Progenitor cell of endocrine pancreas (in vitro differentiated cells): ENCODE measurements around the gene WIZ. TPM values are rescaled to one million over a fixed set of nuclear protein-coding genes. Genes with fewer than 3 reads are reported as not detected.

ENCODE experiments used
- DNase-seq: peaks from one replicate; pipeline ENCODE4 v3.0.0; 2021; ENCODE audit warnings: low spot score; ENCODE audit not compliant: unreplicated experiment
- H3K27ac Mint-ChIP-seq: 2 replicates; pipeline ENCODE4 v1.8.0; 2021; ENCODE audit warnings: mild to moderate bottlenecking, moderate library complexity, mixed read lengths
- H3K27me3 Mint-ChIP-seq: 2 replicates; pipeline ENCODE4 v1.8.0; 2021; ENCODE audit warnings: mixed read lengths
- H3K36me3 Mint-ChIP-seq: 2 replicates; pipeline ENCODE4 v1.8.0; 2022; ENCODE audit warnings: mixed read lengths; ENCODE audit not compliant: insufficient read depth
- H3K4me1 Mint-ChIP-seq: 2 replicates; pipeline ENCODE4 v1.8.0; 2021; ENCODE audit warnings: low read depth, mixed read lengths
- H3K4me3 Mint-ChIP-seq: 2 replicates; pipeline ENCODE4 v1.8.0; 2021; ENCODE audit warnings: low read depth, mild to moderate bottlenecking, moderate library complexity, mixed read lengths
- H3K9me3 Mint-ChIP-seq: 2 replicates; pipeline ENCODE4 v1.8.0; 2021; ENCODE audit warnings: low read depth, mixed read lengths
- total RNA-seq: library from RNA; stranded (reverse); gene quantifications from 2 replicates; pipeline ENCODE4 v1.2.1, GENCODE V29; 2021
- TF ChIP-seq, protein P1 (sequence below): fragments of 200-600 bp; sonication (generic); IDR thresholded peaks from one replicate; pipeline ENCODE4 v1.5.0; 2021; ENCODE audit warnings: antibody characterized with exemption, mild to moderate bottlenecking; ENCODE audit not compliant: unreplicated experiment

The WIZ gene
- total RNA-seq, 1 donor from 2014 or later, result 61.6 TPM

GRCh38 chr19:15427350-15427700 is 22.4 kb downstream of the WIZ start:
- no peak for DNase-seq
- Mint-ChIP-seq H3K27ac (no peak overlapping the region), H3K27me3 (no peaks in the 10 kb centered on the region), H3K36me3 (peaks cover 28% of the 10 kb centered on the region), H3K4me3 (no peak overlapping the region), H3K4me1 (peaks cover 13% of the 10 kb centered on the region), H3K9me3 (no peaks in the 10 kb centered on the region)
- TF ChIP-seq, protein P1, sequence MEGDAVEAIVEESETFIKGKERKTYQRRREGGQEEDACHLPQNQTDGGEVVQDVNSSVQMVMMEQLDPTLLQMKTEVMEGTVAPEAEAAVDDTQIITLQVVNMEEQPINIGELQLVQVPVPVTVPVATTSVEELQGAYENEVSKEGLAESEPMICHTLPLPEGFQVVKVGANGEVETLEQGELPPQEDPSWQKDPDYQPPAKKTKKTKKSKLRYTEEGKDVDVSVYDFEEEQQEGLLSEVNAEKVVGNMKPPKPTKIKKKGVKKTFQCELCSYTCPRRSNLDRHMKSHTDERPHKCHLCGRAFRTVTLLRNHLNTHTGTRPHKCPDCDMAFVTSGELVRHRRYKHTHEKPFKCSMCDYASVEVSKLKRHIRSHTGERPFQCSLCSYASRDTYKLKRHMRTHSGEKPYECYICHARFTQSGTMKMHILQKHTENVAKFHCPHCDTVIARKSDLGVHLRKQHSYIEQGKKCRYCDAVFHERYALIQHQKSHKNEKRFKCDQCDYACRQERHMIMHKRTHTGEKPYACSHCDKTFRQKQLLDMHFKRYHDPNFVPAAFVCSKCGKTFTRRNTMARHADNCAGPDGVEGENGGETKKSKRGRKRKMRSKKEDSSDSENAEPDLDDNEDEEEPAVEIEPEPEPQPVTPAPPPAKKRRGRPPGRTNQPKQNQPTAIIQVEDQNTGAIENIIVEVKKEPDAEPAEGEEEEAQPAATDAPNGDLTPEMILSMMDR, result no peak

- TF ChIP-seq, protein P1, result no peak
- Mint-ChIP-seq H3K9me3 (no peaks in the 10 kb centered on the region), H3K36me3 (peaks cover 30% of the 10 kb centered on the region), H3K27me3 (no peaks in the 10 kb centered on the region), H3K27ac (no peak overlapping the region), H3K4me3 (no peak overlapping the region), H3K4me1 (peaks cover 11% of the 10 kb centered on the region)
- no peak for DNase-seq
Measured at GRCh38 chr19:15426485-15427349, 23.0 kb downstream of the WIZ start.

- Mint-ChIP-seq H3K36me3 (peaks cover 30% of the 10 kb centered on the region), H3K27ac (no peak overlapping the region), H3K4me1 (peaks cover under 1% of the 10 kb centered on the region), H3K9me3 (no peaks in the 10 kb centered on the region), H3K27me3 (no peaks in the 10 kb centered on the region), H3K4me3 (no peak overlapping the region)
- no peak for DNase-seq
- TF ChIP-seq, protein P1, result no peak
Measured at GRCh38 chr19:15425321-15425950, 24.3 kb downstream of the WIZ start.

GRCh38 chr19:15424692-15425272 is 25.0 kb downstream of the WIZ start:
- Mint-ChIP-seq H3K4me3 (no peak overlapping the region), H3K36me3 (peaks cover 30% of the 10 kb centered on the region), H3K9me3 (no peaks in the 10 kb centered on the region), H3K4me1 (no peaks in the 10 kb centered on the region), H3K27me3 (no peaks in the 10 kb centered on the region), H3K27ac (no peak overlapping the region)
- TF ChIP-seq, protein P1, result no peak
- DNase-seq, result no peak

- peaks cover 30% of the 10 kb centered on the region for H3K36me3 Mint-ChIP-seq
- no peak overlapping the region for H3K4me3 Mint-ChIP-seq
- TF ChIP-seq, protein P1, result no peak
Measured at GRCh38 chr19:15424121-15424520, 25.6 kb downstream of the WIZ start.

More at GRCh38 chr19:15424121-15424520, 25.6 kb downstream of the WIZ start:
- Mint-ChIP-seq H3K4me1 (no peaks in the 10 kb centered on the region), H3K9me3 (no peaks in the 10 kb centered on the region), H3K27ac (no peak overlapping the region), H3K27me3 (no peaks in the 10 kb centered on the region)
- no peak for DNase-seq
